ENCODE results near the gene ZER1. TPM values are rescaled to one million over a fixed set of nuclear protein-coding genes. Genes with fewer than 3 reads are reported as not detected.
"Not testable (repeated sequence)": the region's sequence is repeated elsewhere in the genome, so short reads cannot be mapped to it uniquely, and the experiment has no call there.

The ZER1 gene
- total RNA-seq, 1 donor from 2014 or later, result 52.2 TPM

DNA sequence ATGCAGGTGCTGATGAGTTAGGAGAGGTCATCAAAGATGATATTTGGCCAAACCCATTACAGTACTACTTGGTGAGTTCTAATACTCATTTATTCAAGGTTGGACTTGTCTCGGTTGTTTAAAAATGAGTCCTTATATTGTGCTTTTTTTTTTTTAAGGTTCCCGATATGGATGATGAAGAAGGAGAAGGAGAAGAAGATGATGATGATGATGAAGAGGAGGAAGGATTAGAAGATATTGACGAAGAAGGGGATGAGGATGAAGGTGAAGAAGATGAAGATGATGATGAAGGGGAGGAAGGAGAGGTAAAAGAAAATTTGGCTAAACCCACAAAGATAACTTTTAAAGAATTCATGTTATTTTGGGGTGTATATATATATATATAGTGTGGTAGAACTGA, 78.0 kb downstream of the ZER1 start:
- not testable (repeated sequence) for DNase-seq (ENCODE audit: low spot score)

- DNase-seq (ENCODE audit: low spot score), result no peak
Measured at GRCh38 chr9:128690684-128691034, 81.1 kb downstream of the ZER1 start.

DNA sequence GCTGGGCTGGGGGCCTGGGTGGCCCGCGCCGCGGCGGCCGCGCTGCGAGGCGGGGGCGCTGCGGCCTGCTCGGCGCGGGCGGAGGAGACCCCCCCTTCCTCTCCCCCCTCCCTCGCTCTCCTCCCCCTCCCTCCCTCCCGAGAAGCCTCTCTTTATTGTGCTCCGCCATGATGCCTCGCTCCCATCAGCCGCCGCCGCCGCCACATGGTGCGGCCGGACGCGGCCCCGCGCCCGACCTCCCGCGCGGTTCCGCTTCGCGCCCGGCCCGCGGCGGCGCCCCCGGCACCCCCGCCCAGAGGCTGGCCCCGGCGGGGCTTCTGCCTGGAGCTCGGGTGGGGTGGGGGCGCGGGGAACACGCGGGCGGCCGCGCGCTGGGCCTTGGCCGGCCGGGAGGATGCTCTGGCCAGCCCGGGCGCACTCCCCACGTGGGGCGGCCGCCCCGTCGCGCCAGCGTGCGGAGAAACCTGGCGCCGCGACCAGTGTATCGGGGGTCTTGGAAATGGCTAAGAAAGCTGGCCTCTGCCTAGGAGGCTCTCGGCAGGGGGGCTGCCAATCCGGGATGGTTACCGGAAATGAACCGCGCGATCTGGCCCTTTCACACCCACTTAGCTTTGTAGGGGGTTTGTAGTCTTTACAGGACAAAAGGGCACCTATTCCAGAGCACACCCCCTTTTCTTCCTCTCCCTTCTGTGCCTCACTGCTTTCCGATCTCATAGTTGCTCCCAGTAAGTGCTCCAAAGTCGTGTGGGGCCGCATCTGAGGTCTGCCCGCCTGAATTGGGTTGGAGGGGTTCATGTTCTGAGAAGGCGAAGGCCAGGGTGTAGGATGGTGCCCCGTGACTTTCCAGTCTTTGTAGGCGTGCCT, 81.7 kb downstream of the ZER1 start:
- peak; percentile 31 for DNase-seq (ENCODE audit: low spot score)

GRCh38 chr9:128689293-128689774, 82.4 kb downstream of the ZER1 start:
- peak; percentile 43 for DNase-seq (ENCODE audit: low spot score)

DNA sequence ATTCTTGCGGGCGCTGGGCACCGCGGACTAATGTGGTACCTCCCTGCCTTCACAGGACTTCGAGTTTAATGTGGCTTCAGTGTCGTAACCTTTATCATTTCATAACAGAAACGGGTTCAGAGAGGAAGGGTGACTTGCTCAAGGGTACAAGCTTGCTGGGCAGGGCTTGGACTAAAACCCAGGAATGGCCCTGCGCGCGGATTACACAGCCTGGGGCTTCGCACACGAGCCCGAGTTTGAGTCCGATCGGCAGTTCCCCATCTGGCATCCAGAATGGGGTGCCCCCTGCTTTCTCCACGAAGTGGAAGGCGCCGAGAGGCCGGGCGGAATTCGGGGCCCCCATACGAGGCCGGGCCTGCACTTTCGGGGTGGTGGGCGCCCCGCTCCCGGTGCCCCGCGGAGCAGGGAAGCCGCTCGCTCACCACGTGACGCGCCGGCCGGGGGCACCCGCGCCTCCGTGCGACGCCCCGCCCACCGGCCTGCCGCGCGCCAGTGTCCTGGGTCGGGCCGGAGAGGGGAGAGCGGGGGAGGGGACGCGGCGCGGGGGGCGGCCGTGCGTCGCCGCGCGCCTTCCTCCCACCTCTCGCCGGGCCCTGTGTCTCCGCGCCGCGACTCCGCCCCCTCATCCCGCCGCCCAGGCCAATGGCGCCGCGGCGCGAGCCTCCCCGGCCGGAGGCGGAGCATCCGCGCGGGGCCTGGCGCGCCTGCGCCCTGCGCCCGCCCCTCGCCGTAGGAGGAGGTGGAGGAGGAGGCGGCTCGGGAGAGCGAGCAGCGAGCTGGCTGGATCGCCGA, 83.0 kb downstream of the ZER1 start, which contains the start of gene SET:
TSS of gene SET (plus strand) at position 722 of the 792 bp plus-strand sequence. CDS start 361 bp downstream, outside the sequence.
- DNase-seq (ENCODE audit: low spot score), result peak; percentile 95

- DNase-seq (ENCODE audit: low spot score), result no peak
Measured at GRCh38 chr9:128687453-128687852, 84.3 kb downstream of the ZER1 start.

DNA sequence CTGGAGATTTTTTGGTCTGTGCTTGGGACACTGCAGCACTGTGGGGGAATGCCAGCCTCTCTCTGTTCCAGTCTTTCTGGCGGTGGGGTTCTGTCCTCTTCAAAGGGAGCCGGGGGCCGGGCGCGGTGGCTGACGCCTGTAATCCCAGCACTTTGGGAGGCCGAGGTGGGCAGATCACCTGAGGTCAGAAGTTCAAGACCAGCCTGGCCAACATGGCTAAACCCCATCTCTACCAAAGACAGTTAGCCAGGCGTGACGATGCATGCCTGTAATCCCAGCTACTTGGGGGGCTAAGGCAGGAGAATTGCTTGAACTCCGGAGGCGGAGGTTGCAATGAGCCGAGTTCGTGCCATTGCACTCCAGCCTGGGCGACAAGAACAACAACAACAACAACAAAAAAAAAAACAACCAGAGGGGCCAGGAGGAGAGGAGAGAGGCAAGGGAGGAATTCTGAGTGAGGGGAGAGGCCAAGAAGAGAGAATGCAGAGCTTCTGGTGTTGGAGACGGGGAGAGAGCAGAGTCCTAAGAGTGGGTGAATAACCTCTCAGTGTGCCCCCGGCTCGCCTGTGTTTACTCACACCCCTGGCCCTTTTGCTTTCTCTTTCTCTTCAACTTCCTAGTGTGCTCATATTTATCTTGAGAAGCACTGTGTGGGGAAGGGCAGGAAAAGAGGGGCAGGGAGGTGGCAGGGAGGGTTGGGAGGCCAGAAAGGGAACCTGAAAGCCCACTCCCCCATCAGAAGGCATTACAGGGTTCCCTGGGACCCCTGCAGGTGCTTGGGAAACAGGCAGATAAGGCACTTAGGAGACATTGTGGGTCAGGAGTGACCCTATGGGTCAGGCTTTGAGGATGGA, 85.9 kb downstream of the ZER1 start:
- no peak for DNase-seq (ENCODE audit: low spot score)

- DNase-seq (ENCODE audit: low spot score), result peak; percentile 85
Measured at GRCh38 chr9:128684325-128685199, 87.2 kb downstream of the ZER1 start.

DNA sequence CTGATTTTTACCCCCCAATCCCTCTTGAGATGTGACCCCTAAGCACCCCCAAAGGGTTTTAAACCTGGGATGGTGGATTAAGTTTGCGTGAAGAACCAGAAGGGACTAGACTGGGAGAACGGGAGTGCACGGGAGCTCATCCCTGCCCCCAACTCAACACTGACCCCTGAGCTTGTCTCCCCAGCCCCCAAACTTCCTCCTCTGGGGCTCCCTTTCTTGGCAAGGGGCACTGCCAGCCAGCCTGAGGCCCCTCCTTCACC, 87.7 kb downstream of the ZER1 start:
- no peak for DNase-seq (ENCODE audit: low spot score)

GRCh38 chr9:128683340-128684064, 88.2 kb downstream of the ZER1 start:
- peak; percentile 66 for DNase-seq (ENCODE audit: low spot score)

Other genes starting within 250 kb of the ZER1 start
- 323 TPM for gene SPTAN1, start 219.3 kb downstream of the ZER1 start, total RNA-seq
- 56.7 TPM for gene DYNC2I2, start 115.1 kb downstream of the ZER1 start, total RNA-seq
- 198 TPM for gene SET, start 82.7 kb downstream of the ZER1 start, total RNA-seq
- gene PKN3, start 69.4 kb downstream of the ZER1 start, total RNA-seq, result 9.4 TPM
- gene ZDHHC12, start 47.8 kb downstream of the ZER1 start, total RNA-seq, result 66.2 TPM
- gene TBC1D13, start 15.3 kb upstream of the ZER1 start, total RNA-seq, result 31.0 TPM
- 29.8 TPM for gene ENDOG, start 46.6 kb upstream of the ZER1 start, total RNA-seq
- 55.0 TPM for gene SPOUT1, start 57.9 kb upstream of the ZER1 start, total RNA-seq
- 9.7 TPM for gene KYAT1, start 110.0 kb upstream of the ZER1 start, total RNA-seq
- gene LRRC8A, start 110.2 kb upstream of the ZER1 start, total RNA-seq, result 61.8 TPM
- 14.6 TPM for gene PHYHD1, start 149.1 kb upstream of the ZER1 start, total RNA-seq
- 18.2 TPM for gene DOLK, start 175.7 kb upstream of the ZER1 start, total RNA-seq
- gene NUP188, start 175.8 kb upstream of the ZER1 start, total RNA-seq, result 28.2 TPM